ENCODE results near the gene RPL7A. TPM values are rescaled to one million over a fixed set of nuclear protein-coding genes. Genes with fewer than 3 reads are reported as not detected.

The RPL7A gene
- total RNA-seq, 1 experiment from 2014 or later: 2,895 TPM

GRCh38 chr9:133377721-133378216 is 29.8 kb downstream of the RPL7A start:
- Histone ChIP-seq H2BK5ac (ENCODE audit: insufficient read length, low read length) (no peak overlapping the region), H3K18ac (ENCODE audit: insufficient read length, low read depth, low read length) (no peak overlapping the region), H3K56ac (ENCODE audit: insufficient read length, low read depth, low read length) (no peak overlapping the region), H3K27me3 (ENCODE audit: insufficient read depth, low read length) (no peaks in the 10 kb centered on the region), H3K27ac (ENCODE audit: insufficient read length, low read depth, low read length) (no peak overlapping the region), H2BK120ac (ENCODE audit: low read depth, low read length, poor library complexity, severe bottlenecking) (no peak overlapping the region), H2BK20ac (ENCODE audit: low read depth, low read length, poor library complexity, severe bottlenecking) (no peak overlapping the region), H2AFZ (ENCODE audit: low read length) (no peak overlapping the region), H3T11ph (ENCODE audit: low read length) (no peak overlapping the region), H4K5ac (ENCODE audit: insufficient read length, low read depth, low read length) (no peak overlapping the region), H2AK5ac (ENCODE audit: insufficient read length, low read length) (no peak overlapping the region), H4K20me1 (ENCODE audit: control insufficient read depth, insufficient read depth, insufficient read length) (peaks cover 3% of the 10 kb centered on the region), H3K79me2 (ENCODE audit: insufficient read depth, low read length) (peaks cover 16% of the 10 kb centered on the region; the same call in 1 of the 2 replicates), H2BK12ac (ENCODE audit: insufficient read length, low read depth, low read length) (no peak overlapping the region), H3K14ac (ENCODE audit: insufficient read depth, low read length) (no peak overlapping the region), H4K8ac (replicated peaks; ENCODE audit: insufficient read length, low read depth, low read length) (no peak overlapping the region), H4K91ac (ENCODE audit: insufficient read length, low read depth, low read length) (no peak overlapping the region), H3K23me2 (ENCODE audit: insufficient read length, low read depth, low read length, poor library complexity, severe bottlenecking) (peaks cover 6% of the 10 kb centered on the region), H2BK15ac (ENCODE audit: low read depth, low read length) (no peak overlapping the region), H3K4me1 (ENCODE audit: insufficient read depth, low read length) (no peaks in the 10 kb centered on the region), H3K79me1 (ENCODE audit: insufficient read depth, low read depth, low read length, poor library complexity, severe bottlenecking) (peaks cover 4% of the 10 kb centered on the region), H3K9ac (ENCODE audit: extremely low read depth, insufficient read length, low read length) (no peak overlapping the region), H3K4me2 (ENCODE audit: insufficient read depth, insufficient read length, low read length) (no peak overlapping the region), H3K9me3 (ENCODE audit: control insufficient read depth, low read depth, low read length) (no peaks in the 10 kb centered on the region), H3K23ac (ENCODE audit: insufficient read length, low read depth, low read length) (no peak overlapping the region), H3K4ac (ENCODE audit: low read depth, low read length) (no peak overlapping the region)
- Mint-ChIP-seq H3K4me3 (no peak overlapping the region), H3K27me3 (ENCODE audit: low read depth) (peaks cover 30% of the 10 kb centered on the region), H3K9me3 (peaks cover 3 to 4% of the 10 kb centered on the region in 2 experiments; a peak in 3 of 5 replicates), H3K36me3 (ENCODE audit: insufficient read depth in 1 of 3, low read depth in 3 of 3) (peaks cover 7 to 14% (median 9%) of the 10 kb centered on the region in 3 experiments; a peak in 6 of 7 replicates), H3K4me1 (peaks cover 6 to 11% of the 10 kb centered on the region in 2 experiments), H3K27ac (no peak overlapping the region)
- no peak for TF ChIP-seq CTCF (conservative IDR thresholded peaks at IDR 0.05)
- no CpG with 5 or more reads among the region's 6 CpGs for WGBS (ENCODE audit: extremely low coverage, insufficient read length, low lambda C conversion rate)
- DNase-seq: no peak
